AG09309 (cell line): ENCODE results near the gene TRAF3IP1.

Experiments
- DNase-seq: peaks from one replicate; pipeline ENCODE4 v3.0.0-alpha.2; 2010; ENCODE audit warnings: low read depth
- H3K4me3 ChIP-seq: 2 replicates; pipeline ENCODE4 v1.5.1; 2011; ENCODE audit warnings: mild to moderate bottlenecking, low read depth, low read length, moderate library complexity; ENCODE audit not compliant: control insufficient read depth
- CTCF ChIP-seq: IDR thresholded peaks from 2 replicates; pipeline ENCODE4 v1.5.1; 2011; ENCODE audit warnings: mild to moderate bottlenecking, low read depth, low read length, inconsistent platforms; ENCODE audit not compliant: insufficient read depth, control insufficient read depth; ENCODE audit errors: missing control alignments

TRAF3IP1 gene

GRCh38 chr2:238352361-238352760 lies 32.0 kb downstream of the TRAF3IP1 start:
- no peak overlapping the region for H3K4me3 ChIP-seq
- no peak for DNase-seq
- TF ChIP-seq CTCF, result no peak

- no peak overlapping the region for H3K4me3 ChIP-seq
- TF ChIP-seq CTCF, result no peak
- no peak for DNase-seq
Measured at GRCh38 chr2:238358769-238359168, 38.5 kb downstream of the TRAF3IP1 start.

GRCh38 chr2:238359403-238359802 lies 39.1 kb downstream of the TRAF3IP1 start:
- no peak overlapping the region for H3K4me3 ChIP-seq
- TF ChIP-seq CTCF, result no peak
- no peak for DNase-seq

GRCh38 chr2:238361877-238362276 lies 41.6 kb downstream of the TRAF3IP1 start:
- no peak overlapping the region for H3K4me3 ChIP-seq
- no peak for TF ChIP-seq CTCF
- DNase-seq, result no peak

GRCh38 chr2:238362626-238363025 lies 42.3 kb downstream of the TRAF3IP1 start:
- H3K4me3 ChIP-seq, result no peak overlapping the region
- no peak for DNase-seq
- TF ChIP-seq CTCF, result no peak

- TF ChIP-seq CTCF, result no peak
- no peak overlapping the region for H3K4me3 ChIP-seq
- no peak for DNase-seq
Measured at GRCh38 chr2:238369591-238370040, 49.3 kb downstream of the TRAF3IP1 start.

GRCh38 chr2:238370094-238370822 lies 49.9 kb downstream of the TRAF3IP1 start:
- TF ChIP-seq CTCF, result no peak
- no peak overlapping the region for H3K4me3 ChIP-seq

More at GRCh38 chr2:238370094-238370822, 49.9 kb downstream of the TRAF3IP1 start:
- no peak for DNase-seq
